Measurements from ENCODE around the gene RAD51B.

The RAD51B gene

GRCh38 chr14:68403191-68404145 is 583.9 kb downstream of the RAD51B start:
- Histone ChIP-seq H3K4me1 (ENCODE audit: control insufficient read depth, insufficient read depth, low read length) (peaks cover 3% of the 10 kb centered on the region), H3K9me3 (ENCODE audit: control insufficient read depth, insufficient read depth, low read depth, low read length) (no peaks in the 10 kb centered on the region), H3K27ac (ENCODE audit: extremely low read depth, low read depth, low read length) (no peak overlapping the region), H3K36me3 (ENCODE audit: control insufficient read depth in 2 of 2, insufficient read depth in 1 of 2, low read length in 2 of 2) (no peaks in the 10 kb centered on the region), H3K4me3 (ENCODE audit: low read depth, low read length) (no peak overlapping the region)
- ChIA-PET POLR2A (no interaction called here), CTCF (no interaction called here)
- TF ChIP-seq ZNF596 (tag by site-specific recombination; IDR thresholded peaks at IDR 0.05) (no peak), SP7 (tag by site-specific recombination; IDR thresholded peaks at IDR 0.05) (no peak), ZNF433 (tag by site-specific recombination; IDR thresholded peaks at IDR 0.05; ENCODE audit: low read depth) (no peak), ZNF747 (tag by site-specific recombination; IDR thresholded peaks at IDR 0.05) (no peak), ZFP37 (tag by site-specific recombination; IDR thresholded peaks at IDR 0.05) (no peak), ZNF571 (tag by site-specific recombination; IDR thresholded peaks at IDR 0.05) (no peak)
- TF ChIP-seq, protein P1, sequence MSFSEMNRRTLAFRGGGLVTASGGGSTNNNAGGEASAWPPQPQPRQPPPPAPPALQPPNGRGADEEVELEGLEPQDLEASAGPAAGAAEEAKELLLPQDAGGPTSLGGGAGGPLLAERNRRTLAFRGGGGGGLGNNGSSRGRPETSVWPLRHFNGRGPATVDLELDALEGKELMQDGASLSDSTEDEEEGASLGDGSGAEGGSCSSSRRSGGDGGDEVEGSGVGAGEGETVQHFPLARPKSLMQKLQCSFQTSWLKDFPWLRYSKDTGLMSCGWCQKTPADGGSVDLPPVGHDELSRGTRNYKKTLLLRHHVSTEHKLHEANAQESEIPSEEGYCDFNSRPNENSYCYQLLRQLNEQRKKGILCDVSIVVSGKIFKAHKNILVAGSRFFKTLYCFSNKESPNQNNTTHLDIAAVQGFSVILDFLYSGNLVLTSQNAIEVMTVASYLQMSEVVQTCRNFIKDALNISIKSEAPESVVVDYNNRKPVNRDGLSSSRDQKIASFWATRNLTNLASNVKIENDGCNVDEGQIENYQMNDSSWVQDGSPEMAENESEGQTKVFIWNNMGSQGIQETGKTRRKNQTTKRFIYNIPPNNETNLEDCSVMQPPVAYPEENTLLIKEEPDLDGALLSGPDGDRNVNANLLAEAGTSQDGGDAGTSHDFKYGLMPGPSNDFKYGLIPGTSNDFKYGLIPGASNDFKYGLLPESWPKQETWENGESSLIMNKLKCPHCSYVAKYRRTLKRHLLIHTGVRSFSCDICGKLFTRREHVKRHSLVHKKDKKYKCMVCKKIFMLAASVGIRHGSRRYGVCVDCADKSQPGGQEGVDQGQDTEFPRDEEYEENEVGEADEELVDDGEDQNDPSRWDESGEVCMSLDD (tag by site-specific recombination; IDR thresholded peaks at IDR 0.05) = no peak

- Histone ChIP-seq H3K9me3 (ENCODE audit: control insufficient read depth, insufficient read depth, low read depth, low read length) (no peaks in the 10 kb centered on the region), H3K36me3 (ENCODE audit: control insufficient read depth in 2 of 2, insufficient read depth in 1 of 2, low read length in 2 of 2) (no peaks in the 10 kb centered on the region), H3K27ac (ENCODE audit: extremely low read depth, low read depth, low read length) (no peak overlapping the region), H3K4me3 (ENCODE audit: low read depth, low read length) (no peak overlapping the region), H3K4me1 (ENCODE audit: control insufficient read depth, insufficient read depth, low read length) (peaks cover 3% of the 10 kb centered on the region)
- ChIA-PET CTCF (no interaction called here), POLR2A (no interaction called here)
- TF ChIP-seq YY2 (tag by site-specific recombination; IDR thresholded peaks at IDR 0.05) (no peak), ZNF223 (tag by site-specific recombination; IDR thresholded peaks at IDR 0.05) (no peak), ZNF280C (tag by site-specific recombination; IDR thresholded peaks at IDR 0.05) (no peak), ZNF600 (tag by site-specific recombination; IDR thresholded peaks at IDR 0.05) (no peak), ZNF423 (tag by site-specific recombination; IDR thresholded peaks at IDR 0.05) (no peak), ZSCAN18 (tag by site-specific recombination; IDR thresholded peaks at IDR 0.05) (no peak), ZNF121 (tag by site-specific recombination; IDR thresholded peaks at IDR 0.05) (no peak), GFI1B (tag by site-specific recombination; IDR thresholded peaks at IDR 0.05) (no peak), EGR2 (tag by site-specific recombination; IDR thresholded peaks at IDR 0.05; ENCODE audit: low read depth) (no peak), SCRT2 (tag by site-specific recombination; IDR thresholded peaks at IDR 0.05) (no peak), SCRT1 (tag by site-specific recombination; IDR thresholded peaks at IDR 0.05; ENCODE audit: borderline replicate concordance) (no peak), ZNF18 (tag by site-specific recombination; IDR thresholded peaks at IDR 0.05) (no peak), ZFHX2 (tag by site-specific recombination; conservative IDR thresholded peaks at IDR 0.05) (no peak), ZNF530 (tag by site-specific recombination; IDR thresholded peaks at IDR 0.05; ENCODE audit: low read depth) (no peak), ZNF23 (tag by site-specific recombination; IDR thresholded peaks at IDR 0.05; ENCODE audit: borderline replicate concordance) (no peak)
- TF ChIP-seq, protein P2, sequence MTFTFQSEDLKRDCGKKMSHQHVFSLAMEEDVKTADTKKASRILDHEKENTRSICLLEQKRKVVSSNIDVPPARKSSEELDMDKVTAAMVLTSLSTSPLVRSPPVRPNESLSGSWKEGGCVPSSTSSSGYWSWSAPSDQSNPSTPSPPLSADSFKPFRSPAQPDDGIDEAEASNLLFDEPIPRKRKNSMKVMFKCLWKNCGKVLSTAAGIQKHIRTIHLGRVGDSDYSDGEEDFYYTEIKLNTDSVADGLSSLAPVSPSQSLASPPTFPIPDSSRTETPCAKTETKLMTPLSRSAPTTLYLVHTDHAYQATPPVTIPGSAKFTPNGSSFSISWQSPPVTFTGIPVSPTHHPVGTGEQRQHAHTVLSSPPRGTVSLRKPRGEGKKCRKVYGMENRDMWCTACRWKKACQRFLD (tag by site-specific recombination; IDR thresholded peaks at IDR 0.05) = no peak
- TF ChIP-seq, protein P3, sequence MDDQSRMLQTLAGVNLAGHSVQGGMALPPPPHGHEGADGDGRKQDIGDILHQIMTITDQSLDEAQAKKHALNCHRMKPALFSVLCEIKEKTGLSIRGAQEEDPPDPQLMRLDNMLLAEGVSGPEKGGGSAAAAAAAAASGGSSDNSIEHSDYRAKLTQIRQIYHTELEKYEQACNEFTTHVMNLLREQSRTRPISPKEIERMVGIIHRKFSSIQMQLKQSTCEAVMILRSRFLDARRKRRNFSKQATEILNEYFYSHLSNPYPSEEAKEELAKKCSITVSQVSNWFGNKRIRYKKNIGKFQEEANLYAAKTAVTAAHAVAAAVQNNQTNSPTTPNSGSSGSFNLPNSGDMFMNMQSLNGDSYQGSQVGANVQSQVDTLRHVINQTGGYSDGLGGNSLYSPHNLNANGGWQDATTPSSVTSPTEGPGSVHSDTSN (CRISPR knock-in tag; IDR thresholded peaks at IDR 0.05) = no peak
Measured at GRCh38 chr14:68404146-68404527, 584.6 kb downstream of the RAD51B start.

Data from HEK293 (cell line).